T-helper 22 cell (primary cell): Measurements from ENCODE around the gene FBXO15.

Experiments used
- DNase-seq: peaks from one replicate; pipeline ENCODE4 v3.0.0-alpha.2; 2020; ENCODE audit warnings: low read depth

The FBXO15 gene

DNA sequence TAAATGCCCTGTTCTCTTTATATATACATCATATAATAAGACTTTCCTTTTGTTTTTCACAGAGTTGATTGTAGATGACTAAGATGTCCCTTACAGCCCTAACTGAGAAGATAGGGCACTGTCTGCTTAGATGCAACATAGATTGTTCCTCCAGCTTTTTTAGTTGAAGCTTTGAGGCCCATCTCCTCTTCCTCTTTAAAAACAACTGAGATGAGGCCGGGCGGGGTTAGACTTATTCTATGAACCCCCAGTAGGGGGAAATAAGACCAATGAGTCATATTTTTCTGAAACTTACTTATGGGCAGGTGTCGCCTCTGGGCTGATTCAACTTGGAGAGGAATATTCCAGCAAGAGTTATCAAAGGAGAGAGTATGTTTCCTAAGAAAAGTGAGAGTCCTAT lies 84.6 kb downstream of the FBXO15 start:
- no peak for DNase-seq

DNA sequence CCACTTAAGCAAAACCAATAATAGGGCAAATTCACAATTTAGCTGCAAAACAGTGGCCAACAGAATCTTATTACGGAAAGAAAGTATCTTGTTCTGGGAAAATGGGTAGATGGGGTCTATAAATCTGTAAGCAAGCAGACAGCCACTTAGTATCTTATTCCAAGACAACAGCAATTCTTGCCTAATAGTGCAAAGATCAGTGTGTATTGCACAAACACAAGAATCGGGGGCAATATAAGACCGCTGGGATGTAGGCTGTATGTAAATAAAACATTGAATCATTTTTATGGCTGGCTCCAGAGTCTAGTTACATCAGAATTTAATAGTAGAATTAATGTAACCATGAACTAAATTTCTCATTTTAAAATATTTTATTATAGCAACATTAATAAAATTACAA lies 85.6 kb downstream of the FBXO15 start:
- DNase-seq, result no peak

DNA sequence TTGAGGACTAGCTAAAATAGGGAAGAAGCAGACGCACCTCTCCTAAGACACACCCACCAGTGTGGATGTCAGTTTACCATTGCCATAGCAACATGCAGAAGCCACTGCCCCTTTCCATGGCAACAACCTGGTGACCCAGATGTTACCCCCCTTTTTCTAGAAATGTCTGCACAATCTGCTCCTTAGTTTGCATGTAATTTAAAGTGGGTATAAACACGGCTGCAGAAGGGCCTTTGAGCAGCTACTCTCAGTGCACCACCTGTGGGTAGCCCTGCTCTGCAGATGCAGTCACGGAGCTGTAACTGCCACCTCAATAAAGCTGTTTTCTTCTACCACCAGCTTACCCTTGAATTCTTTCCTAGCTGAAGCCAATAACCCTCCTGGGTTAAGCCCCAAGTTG lies 87.1 kb downstream of the FBXO15 start:
- no peak for DNase-seq

DNA sequence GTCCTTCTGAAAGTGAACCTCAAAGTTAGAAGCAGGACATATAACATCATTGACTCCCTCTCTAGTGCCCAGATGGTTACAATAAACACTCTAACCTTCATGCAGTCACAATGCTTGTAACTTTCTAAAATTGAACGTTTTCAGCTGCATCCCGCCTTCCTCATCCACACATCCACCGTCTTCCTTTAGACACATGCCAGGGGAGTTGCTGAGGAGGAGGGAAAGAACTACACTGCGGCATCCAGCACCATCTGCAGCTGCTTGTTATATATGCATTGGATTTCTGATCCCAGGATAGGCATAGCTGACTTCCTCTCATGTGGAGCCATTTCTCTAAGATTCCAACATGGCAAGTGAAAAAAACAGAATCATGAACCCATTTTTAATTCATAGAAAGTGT lies 96.8 kb downstream of the FBXO15 start:
- no peak for DNase-seq

DNA sequence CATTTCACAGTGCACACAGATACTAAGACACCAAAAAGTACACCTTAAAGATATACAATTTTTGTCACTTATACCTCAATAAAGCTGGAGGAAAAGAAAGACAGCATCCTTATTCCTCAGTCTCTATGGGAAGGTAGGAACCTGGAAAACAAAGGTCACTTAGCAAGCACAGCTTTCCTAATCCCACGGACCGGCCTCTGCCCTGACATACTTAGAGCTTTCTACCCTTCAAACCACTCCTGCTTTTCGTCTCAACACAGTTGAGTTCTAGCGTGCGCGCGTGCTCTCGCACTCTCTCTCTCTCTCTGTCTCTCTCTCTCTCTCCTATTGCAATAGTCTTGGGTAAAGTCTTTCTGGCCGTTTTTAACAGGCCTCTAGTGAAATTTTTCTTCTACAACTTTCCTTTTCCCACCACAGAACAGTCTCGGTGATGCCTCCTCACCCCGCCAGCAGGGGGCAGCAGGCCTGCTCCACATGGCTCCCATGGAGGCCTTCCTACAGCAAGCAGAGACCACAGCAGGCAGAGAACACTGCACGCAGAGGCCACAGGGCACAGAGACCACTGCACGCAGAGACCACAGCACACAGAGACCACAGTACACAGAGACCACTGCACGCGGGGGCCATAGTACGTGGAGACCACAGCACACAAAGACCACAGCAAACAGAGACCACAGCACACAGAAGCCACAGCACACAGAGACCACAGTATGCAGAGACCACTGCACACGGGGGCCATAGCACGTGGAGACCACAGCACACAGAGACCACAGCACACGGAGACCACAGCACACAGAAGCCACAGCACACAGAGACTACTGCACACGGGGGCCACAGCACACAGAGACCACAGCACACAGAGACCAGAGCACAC lies 106.9 kb downstream of the FBXO15 start:
- no peak for DNase-seq

DNA sequence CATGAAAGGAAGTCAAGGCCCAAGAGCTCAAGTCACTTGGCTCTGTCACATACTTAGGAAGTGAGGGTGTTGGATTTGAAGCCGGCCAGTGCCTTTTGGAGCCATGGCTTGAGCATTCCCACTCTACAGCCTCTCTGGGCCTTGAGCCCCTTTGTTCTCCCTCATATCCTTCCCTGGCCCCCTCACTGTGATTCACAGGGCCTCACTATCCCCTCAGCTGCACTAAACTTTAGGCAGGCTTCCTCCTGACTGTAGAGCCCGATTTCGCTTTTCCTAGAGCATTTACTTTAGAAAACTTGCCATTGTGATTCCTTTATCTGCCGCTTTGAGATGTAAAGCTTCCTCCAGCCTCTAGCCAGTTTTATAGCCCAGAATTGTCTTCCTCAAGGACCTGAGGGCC lies 107.6 kb downstream of the FBXO15 start:
- DNase-seq, result no peak

DNA sequence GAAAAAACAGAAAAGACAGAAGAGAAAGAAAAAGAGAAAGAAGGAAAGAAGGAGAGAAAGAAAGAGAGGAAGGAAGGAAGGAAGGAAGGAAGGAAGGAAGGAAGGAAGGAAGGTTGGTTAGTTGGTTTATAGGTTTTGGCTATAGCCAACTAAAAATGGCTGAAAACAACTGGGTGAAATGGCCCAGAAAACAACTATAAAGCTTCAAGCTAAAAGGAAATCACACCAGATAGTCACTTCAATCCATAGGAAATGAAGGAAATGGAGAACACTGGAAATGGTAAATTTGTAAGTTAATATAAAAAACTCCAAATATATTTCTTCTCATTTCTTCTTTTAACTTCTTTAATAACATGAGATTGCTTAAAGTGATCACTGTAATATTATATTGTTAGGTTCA lies 118.5 kb downstream of the FBXO15 start:
- DNase-seq, result no peak
